Measurements from ENCODE around the gene PTGR2.
"Not testable (repeated sequence)": the region's sequence is repeated elsewhere in the genome, so short reads cannot be mapped to it uniquely, and the experiment has no call there.

Gene PTGR2

GRCh38 chr14:73896521-73896920 is 44.9 kb downstream of the PTGR2 start:
- Mint-ChIP-seq H3K9me3 (no peaks in the 10 kb centered on the region), H3K27me3 (no peaks in the 10 kb centered on the region), H3K36me3 (ENCODE audit: insufficient read depth) (peaks cover 72% of the 10 kb centered on the region), H3K4me3 (no peak overlapping the region), H3K4me1 (peaks cover 16% of the 10 kb centered on the region), H3K27ac (ENCODE audit: low read depth) (peak overlapping the region; percentile 32)
- ATAC-seq (replicated peaks; ENCODE audit: extremely low read depth, poor library complexity, severe bottlenecking) (no peak), DNase-seq (ENCODE audit: low spot score in 2 of 2) (no peak)

DNA sequence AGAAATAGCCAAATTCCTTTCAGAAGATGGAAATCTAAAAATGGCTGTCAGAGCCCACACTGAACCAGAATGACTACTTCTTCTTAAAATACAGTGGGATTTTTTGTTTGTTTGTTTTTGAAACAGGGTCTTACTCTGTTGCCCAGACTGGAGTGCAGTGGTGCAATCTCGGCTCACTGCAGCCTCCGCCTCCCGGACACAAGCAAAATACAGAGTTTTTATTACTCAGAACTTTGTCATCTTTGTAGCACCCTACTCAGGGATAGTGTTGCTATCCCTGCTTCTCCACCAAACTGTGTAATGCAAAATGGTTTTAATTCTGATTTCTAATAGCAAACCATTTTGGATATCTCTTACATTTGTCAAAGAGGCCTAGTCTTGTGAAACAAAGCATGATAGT is 51.4 kb downstream of the PTGR2 start:
- Mint-ChIP-seq H3K9me3 (no peaks in the 10 kb centered on the region), H3K4me3 (no peak overlapping the region), H3K27me3 (no peaks in the 10 kb centered on the region), H3K27ac (ENCODE audit: low read depth) (no peak overlapping the region), H3K36me3 (ENCODE audit: insufficient read depth) (peaks cover 66% of the 10 kb centered on the region), H3K4me1 (no peaks in the 10 kb centered on the region)
- no peak for DNase-seq (ENCODE audit: low spot score in 2 of 2)
- no peak for ATAC-seq (replicated peaks; ENCODE audit: extremely low read depth, poor library complexity, severe bottlenecking)

- Mint-ChIP-seq H3K4me1 (peaks cover 9% of the 10 kb centered on the region), H3K27me3 (no peaks in the 10 kb centered on the region), H3K27ac (ENCODE audit: low read depth) (peak overlapping the region; percentile 35), H3K9me3 (no peaks in the 10 kb centered on the region), H3K4me3 (no peak overlapping the region), H3K36me3 (ENCODE audit: insufficient read depth) (peaks cover 73% of the 10 kb centered on the region)
- DNase-seq (ENCODE audit: low spot score in 2 of 2): no peak
- no peak for ATAC-seq (replicated peaks; ENCODE audit: extremely low read depth, poor library complexity, severe bottlenecking)
These were observed 58.0 kb downstream of the PTGR2 start for GRCh38 chr14:73909681-73910080.

- H3K4me1 Mint-ChIP-seq: peaks cover 9% of the 10 kb centered on the region
- H3K36me3 Mint-ChIP-seq (ENCODE audit: insufficient read depth): peaks cover 63% of the 10 kb centered on the region
- no peaks in the 10 kb centered on the region for H3K27me3 Mint-ChIP-seq
- H3K4me3 Mint-ChIP-seq: no peak overlapping the region
- no peak overlapping the region for H3K27ac Mint-ChIP-seq (ENCODE audit: low read depth)
- ATAC-seq (replicated peaks; ENCODE audit: extremely low read depth, poor library complexity, severe bottlenecking): no peak
- no peaks in the 10 kb centered on the region for H3K9me3 Mint-ChIP-seq
- DNase-seq (ENCODE audit: low spot score in 2 of 2): no peak
These were observed 61.6 kb downstream of the PTGR2 start for GRCh38 chr14:73913256-73913655.

GRCh38 chr14:73916324-73916723 is 64.7 kb downstream of the PTGR2 start:
- Mint-ChIP-seq H3K27me3 (no peaks in the 10 kb centered on the region), H3K36me3 (ENCODE audit: insufficient read depth) (peaks cover 54% of the 10 kb centered on the region), H3K4me3 (no peak overlapping the region), H3K9me3 (no peaks in the 10 kb centered on the region), H3K27ac (ENCODE audit: low read depth) (no peak overlapping the region), H3K4me1 (no peaks in the 10 kb centered on the region)
- DNase-seq (ENCODE audit: low spot score in 2 of 2): no peak
- no peak for ATAC-seq (replicated peaks; ENCODE audit: extremely low read depth, poor library complexity, severe bottlenecking)

GRCh38 chr14:73919457-73919856 is 67.8 kb downstream of the PTGR2 start:
- not testable (repeated sequence) for H3K4me1 Mint-ChIP-seq; H3K4me3 Mint-ChIP-seq; ATAC-seq (replicated peaks; ENCODE audit: extremely low read depth, poor library complexity, severe bottlenecking); H3K27me3 Mint-ChIP-seq; H3K9me3 Mint-ChIP-seq; H3K27ac Mint-ChIP-seq (ENCODE audit: low read depth); DNase-seq (ENCODE audit: low spot score in 2 of 2)
- H3K36me3 Mint-ChIP-seq (ENCODE audit: insufficient read depth): peaks cover 56% of the 10 kb centered on the region

- no peak for DNase-seq (ENCODE audit: low spot score in 2 of 2)
- H3K4me3 Mint-ChIP-seq: no peak overlapping the region
- H3K27me3 Mint-ChIP-seq: no peaks in the 10 kb centered on the region
- no peaks in the 10 kb centered on the region for H3K9me3 Mint-ChIP-seq
- H3K27ac Mint-ChIP-seq (ENCODE audit: low read depth): no peak overlapping the region
- no peak for ATAC-seq (replicated peaks; ENCODE audit: extremely low read depth, poor library complexity, severe bottlenecking)
- peaks cover 70% of the 10 kb centered on the region for H3K36me3 Mint-ChIP-seq (ENCODE audit: insufficient read depth)
- no peaks in the 10 kb centered on the region for H3K4me1 Mint-ChIP-seq
These were observed 72.7 kb downstream of the PTGR2 start for GRCh38 chr14:73924337-73924736.
